Astrocyte (in vitro differentiated cells and primary cell): Measurements from ENCODE around the gene SRSF7.
"Not testable (repeated sequence)": the region's sequence is repeated elsewhere in the genome, so short reads cannot be mapped to it uniquely, and the experiment has no call there.

ENCODE experiments used
- CTCF ChIP-seq: IDR thresholded peaks from 2 replicates; pipeline ENCODE4 v1.5.1; 2011; ENCODE audit warnings: low read depth, mild to moderate bottlenecking, inconsistent platforms, low read length, moderate library complexity; ENCODE audit not compliant: insufficient read depth
- EZH2 ChIP-seq: IDR thresholded peaks from 2 replicates; pipeline ENCODE4 v1.6.1; 2012; ENCODE audit warnings: mild to moderate bottlenecking, low read length, inconsistent platforms; ENCODE audit not compliant: insufficient read depth

- TF ChIP-seq CTCF, EZH2: not testable (repeated sequence)
These were observed 42.7 kb downstream of the SRSF7 start for GRCh38 chr2:38708491-38708890.
